Measurements from ENCODE around the gene USP22. TPM values are rescaled to one million over a fixed set of nuclear protein-coding genes. Genes with fewer than 3 reads are reported as not detected.

Gene USP22
- total and polyA plus RNA-seq, 10 of the 15 experiments (the other 5 are each of a cell fraction or from before 2014, with no cell fraction given): 10.8 to 218 (median 98.8) TPM

DNA sequence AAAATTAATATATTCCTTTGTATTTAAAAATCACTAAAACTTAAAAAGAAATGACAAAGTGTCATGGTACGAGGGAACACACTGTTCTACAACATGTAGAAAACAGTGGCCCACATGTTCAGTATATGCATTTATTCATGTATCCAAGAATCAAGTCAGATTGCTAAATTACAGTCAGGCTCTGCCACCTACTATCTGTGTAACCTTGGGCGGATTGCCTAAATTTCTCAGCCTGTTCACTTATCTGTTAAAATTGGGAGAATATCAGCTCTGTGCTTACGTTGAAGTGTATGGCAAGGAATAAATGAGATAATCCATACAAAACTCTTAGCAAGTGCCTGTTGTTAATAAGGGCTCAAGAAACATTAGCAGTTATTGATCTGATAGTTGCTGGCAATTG lies 3.4 kb upstream of the USP22 start:
- Histone ChIP-seq H3K79me2 (ENCODE audit: control insufficient read depth, insufficient read depth, low read length) (peaks cover 13% of the 10 kb centered on the region), H3K9me3 (replicated peaks; ENCODE audit: control insufficient read depth, insufficient read depth, low read length) (no peaks in the 10 kb centered on the region), H4K20me1 (ENCODE audit: control insufficient read depth, insufficient read depth) (no peaks in the 10 kb centered on the region), H2AFZ (ENCODE audit: control insufficient read depth, low read depth, low read length) (no peak overlapping the region), H3K36me3 (ENCODE audit: control insufficient read depth in 2 of 2, insufficient read depth in 2 of 2, low read length in 1 of 2) (no peaks in the 10 kb centered on the region), H3K4me1 (ENCODE audit: control insufficient read depth, insufficient read depth, low read length) (peaks cover 10% of the 10 kb centered on the region), H3K27me3 (replicated peaks in 1 of 2; ENCODE audit: control insufficient read depth in 2 of 2, insufficient read depth in 2 of 2, low read length in 1 of 2) (no peaks in the 10 kb centered on the region), H3K4me3 (no peak overlapping the region), H3K9ac (ENCODE audit: control insufficient read depth, insufficient read depth, low read length) (no peak overlapping the region), H3K27ac (ENCODE audit: control insufficient read depth, insufficient read depth) (no peak overlapping the region), H3K4me2 (ENCODE audit: control insufficient read depth, insufficient read depth) (no peak overlapping the region)
- FAIRE-seq (no peak), ATAC-seq (no peak), DNase-seq (ENCODE audit: low read depth, low spot score) (no peak)
- in situ Hi-C loops (cut with MboI): no loop called here
- CTCF ChIA-PET: no interaction called here
- RAD21 ChIA-PET (ENCODE audit: unreplicated experiment): no interaction called here
- TF ChIP-seq HDAC6 (IDR thresholded peaks at IDR 0.05; ENCODE audit: unreplicated experiment): no peak
- TF ChIP-seq, protein P1, sequence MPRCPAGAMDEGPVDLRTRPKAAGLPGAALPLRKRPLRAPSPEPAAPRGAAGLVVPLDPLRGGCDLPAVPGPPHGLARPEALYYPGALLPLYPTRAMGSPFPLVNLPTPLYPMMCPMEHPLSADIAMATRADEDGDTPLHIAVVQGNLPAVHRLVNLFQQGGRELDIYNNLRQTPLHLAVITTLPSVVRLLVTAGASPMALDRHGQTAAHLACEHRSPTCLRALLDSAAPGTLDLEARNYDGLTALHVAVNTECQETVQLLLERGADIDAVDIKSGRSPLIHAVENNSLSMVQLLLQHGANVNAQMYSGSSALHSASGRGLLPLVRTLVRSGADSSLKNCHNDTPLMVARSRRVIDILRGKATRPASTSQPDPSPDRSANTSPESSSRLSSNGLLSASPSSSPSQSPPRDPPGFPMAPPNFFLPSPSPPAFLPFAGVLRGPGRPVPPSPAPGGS (IDR thresholded peaks at IDR 0.05; ENCODE audit: borderline replicate concordance, insufficient read depth, low read depth, low read length, poor library complexity, severe bottlenecking): no peak
- TF ChIP-seq ZNF24 (IDR thresholded peaks at IDR 0.05): no peak
- TF ChIP-seq CREB1 (IDR thresholded peaks at IDR 0.05; ENCODE audit: low read depth): no peak
- TF ChIP-seq YY1 (IDR thresholded peaks at IDR 0.05; ENCODE audit: low read depth, low read length): no peak
- no peak for TF ChIP-seq SUZ12 (IDR thresholded peaks at IDR 0.05; ENCODE audit: unreplicated experiment)
- TF ChIP-seq, protein P2, sequence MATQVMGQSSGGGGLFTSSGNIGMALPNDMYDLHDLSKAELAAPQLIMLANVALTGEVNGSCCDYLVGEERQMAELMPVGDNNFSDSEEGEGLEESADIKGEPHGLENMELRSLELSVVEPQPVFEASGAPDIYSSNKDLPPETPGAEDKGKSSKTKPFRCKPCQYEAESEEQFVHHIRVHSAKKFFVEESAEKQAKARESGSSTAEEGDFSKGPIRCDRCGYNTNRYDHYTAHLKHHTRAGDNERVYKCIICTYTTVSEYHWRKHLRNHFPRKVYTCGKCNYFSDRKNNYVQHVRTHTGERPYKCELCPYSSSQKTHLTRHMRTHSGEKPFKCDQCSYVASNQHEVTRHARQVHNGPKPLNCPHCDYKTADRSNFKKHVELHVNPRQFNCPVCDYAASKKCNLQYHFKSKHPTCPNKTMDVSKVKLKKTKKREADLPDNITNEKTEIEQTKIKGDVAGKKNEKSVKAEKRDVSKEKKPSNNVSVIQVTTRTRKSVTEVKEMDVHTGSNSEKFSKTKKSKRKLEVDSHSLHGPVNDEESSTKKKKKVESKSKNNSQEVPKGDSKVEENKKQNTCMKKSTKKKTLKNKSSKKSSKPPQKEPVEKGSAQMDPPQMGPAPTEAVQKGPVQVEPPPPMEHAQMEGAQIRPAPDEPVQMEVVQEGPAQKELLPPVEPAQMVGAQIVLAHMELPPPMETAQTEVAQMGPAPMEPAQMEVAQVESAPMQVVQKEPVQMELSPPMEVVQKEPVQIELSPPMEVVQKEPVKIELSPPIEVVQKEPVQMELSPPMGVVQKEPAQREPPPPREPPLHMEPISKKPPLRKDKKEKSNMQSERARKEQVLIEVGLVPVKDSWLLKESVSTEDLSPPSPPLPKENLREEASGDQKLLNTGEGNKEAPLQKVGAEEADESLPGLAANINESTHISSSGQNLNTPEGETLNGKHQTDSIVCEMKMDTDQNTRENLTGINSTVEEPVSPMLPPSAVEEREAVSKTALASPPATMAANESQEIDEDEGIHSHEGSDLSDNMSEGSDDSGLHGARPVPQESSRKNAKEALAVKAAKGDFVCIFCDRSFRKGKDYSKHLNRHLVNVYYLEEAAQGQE (IDR thresholded peaks at IDR 0.05; ENCODE audit: low read depth, low read length): no peak
- TF ChIP-seq SPI1 (IDR thresholded peaks at IDR 0.05; ENCODE audit: borderline replicate concordance, insufficient read depth, low read depth, low read length): no peak
- TF ChIP-seq FOXM1 (IDR thresholded peaks at IDR 0.05; ENCODE audit: low read depth, low read length): no peak
- TF ChIP-seq, protein P3, sequence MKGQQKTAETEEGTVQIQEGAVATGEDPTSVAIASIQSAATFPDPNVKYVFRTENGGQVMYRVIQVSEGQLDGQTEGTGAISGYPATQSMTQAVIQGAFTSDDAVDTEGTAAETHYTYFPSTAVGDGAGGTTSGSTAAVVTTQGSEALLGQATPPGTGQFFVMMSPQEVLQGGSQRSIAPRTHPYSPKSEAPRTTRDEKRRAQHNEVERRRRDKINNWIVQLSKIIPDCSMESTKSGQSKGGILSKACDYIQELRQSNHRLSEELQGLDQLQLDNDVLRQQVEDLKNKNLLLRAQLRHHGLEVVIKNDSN (IDR thresholded peaks at IDR 0.05; ENCODE audit: borderline replicate concordance, extremely low read length, insufficient read depth, low read depth, low read length): no peak
- no peak for TF ChIP-seq RBBP5 (conservative IDR thresholded peaks at IDR 0.05)
- TF ChIP-seq BMI1 (IDR thresholded peaks at IDR 0.05; ENCODE audit: borderline replicate concordance): no peak
- no peak for TF ChIP-seq MLLT1 (IDR thresholded peaks at IDR 0.05)
- TF ChIP-seq POLR2A (IDR thresholded peaks at IDR 0.05; ENCODE audit: low read depth, low read length): no peak
- TF ChIP-seq STAT1 (conservative IDR thresholded peaks at IDR 0.05): no peak
- no peak for TF ChIP-seq SMARCA5 (IDR thresholded peaks at IDR 0.05)
- TF ChIP-seq POU2F2 (IDR thresholded peaks at IDR 0.05; ENCODE audit: borderline replicate concordance, low read depth, low read length): no peak
- intact Hi-C loops (cut with micrococcal nuclease; ENCODE audit: unreplicated experiment): no loop called here
- BruUV-seq (replicated peaks): no TSS peak
- POLR2A ChIA-PET: no interaction called here
- SMC1A ChIA-PET (ENCODE audit: uncharacterized antibody, unreplicated experiment): no interaction called here
- 77% methylated on average over 3 of the region's 3 CpGs for WGBS (ENCODE audit: insufficient coverage, insufficient replicate concordance, low lambda C conversion rate, missing lambda C conversion rate)
